Neuronal stem cell (in vitro differentiated cells): ENCODE results near the gene C12orf60. TPM values are rescaled to one million over a fixed set of nuclear protein-coding genes. Genes with fewer than 3 reads are reported as not detected.
"Not testable (repeated sequence)": the region's sequence is repeated elsewhere in the genome, so short reads cannot be mapped to it uniquely, and the experiment has no call there.

Experiments used
- DNase-seq: peaks from one replicate; pipeline ENCODE4 v3.0.0-alpha.2; 2013; ENCODE audit warnings: low spot score
- H2AFZ ChIP-seq: one replicate; pipeline ENCODE4 v1.6.1; 2013; ENCODE audit warnings: mild to moderate bottlenecking, low read length, inconsistent platforms
- H2AK5ac ChIP-seq: 2 replicates; pipeline ENCODE4 v1.6.1; 2013; ENCODE audit warnings: low read depth, mild to moderate bottlenecking, inconsistent platforms, low read length, moderate library complexity, mixed read lengths
- H2BK120ac ChIP-seq: 2 replicates; pipeline ENCODE4 v1.6.1; 2013; ENCODE audit warnings: low read depth, mild to moderate bottlenecking, inconsistent platforms, low read length, moderate library complexity, mixed read lengths
- H2BK12ac ChIP-seq: one replicate; pipeline ENCODE4 v1.6.1; 2013; ENCODE audit warnings: low read length, inconsistent platforms
- H2BK15ac ChIP-seq: 2 replicates; pipeline ENCODE4 v1.6.1; 2013; ENCODE audit warnings: mild to moderate bottlenecking, low read length, inconsistent platforms, mixed read lengths
- H2BK5ac ChIP-seq: one replicate; pipeline ENCODE4 v1.6.1; 2013; ENCODE audit warnings: inconsistent platforms, mild to moderate bottlenecking, low read length, moderate library complexity
- H3K14ac ChIP-seq: one replicate; pipeline ENCODE4 v1.6.1; 2013; ENCODE audit warnings: low read length, inconsistent platforms
- H3K18ac ChIP-seq: 2 replicates; pipeline ENCODE4 v1.6.1; 2013; ENCODE audit warnings: low read length, inconsistent platforms
- H3K23ac ChIP-seq: 2 replicates; pipeline ENCODE4 v1.6.1; 2013; ENCODE audit warnings: low read depth, mild to moderate bottlenecking, mixed read lengths, low read length, inconsistent platforms; ENCODE audit not compliant: poor library complexity
- H3K27ac ChIP-seq: replicated peaks from 3 replicates; pipeline ENCODE4 v1.5.1; 2013; ENCODE audit warnings: low read length, inconsistent platforms
- H3K27me3 ChIP-seq, 3 experiments: 2 replicates each; pipeline ENCODE4 v1.6.1; 2013; ENCODE audit warnings: low read length in 3 of 3, mild to moderate bottlenecking in 2 of 3, inconsistent platforms in 1 of 3, low read depth in 1 of 3, mixed read lengths in 1 of 3, moderate library complexity in 1 of 3; ENCODE audit not compliant: control insufficient read depth in 3 of 3, insufficient read depth in 3 of 3
- H3K36me3 ChIP-seq, 2 donors: replicated peaks in 1 of 2; 2 replicates each; pipeline ENCODE4 v1.6.1; 2013; ENCODE audit warnings: low read length in 2 of 2; ENCODE audit not compliant: control insufficient read depth in 2 of 2, insufficient read depth in 2 of 2
- H3K4ac ChIP-seq: 2 replicates; pipeline ENCODE4 v1.6.1; 2013; ENCODE audit warnings: inconsistent platforms, mild to moderate bottlenecking, low read length, moderate library complexity
- H3K4me1 ChIP-seq, 2 donors: 1 replicate in 1 of 2; 2 replicates in 1 of 2; pipeline ENCODE4 v1.6.1; 2013; ENCODE audit warnings: low read length in 2 of 2, low read depth in 1 of 2; ENCODE audit not compliant: control insufficient read depth in 2 of 2, insufficient read depth in 1 of 2
- H3K4me2 ChIP-seq: one replicate; pipeline ENCODE4 v1.6.1; 2013; ENCODE audit warnings: mild to moderate bottlenecking, low read length, inconsistent platforms; ENCODE audit not compliant: insufficient read depth, poor library complexity, severe bottlenecking
- H3K4me3 ChIP-seq, 2 donors: 2 replicates each; pipeline ENCODE4 v1.5.1; 2013; ENCODE audit warnings: low read length in 2 of 2, mild to moderate bottlenecking in 2 of 2, inconsistent platforms in 1 of 2, moderate library complexity in 1 of 2
- H3K79me1 ChIP-seq: one replicate; pipeline ENCODE4 v1.6.1; 2013; ENCODE audit warnings: low read depth, mild to moderate bottlenecking, inconsistent platforms, low read length, moderate library complexity
- H3K9ac ChIP-seq: one replicate; pipeline ENCODE4 v1.6.1; 2013; ENCODE audit warnings: mild to moderate bottlenecking, low read depth, low read length, inconsistent platforms; ENCODE audit not compliant: poor library complexity
- H3K9me3 ChIP-seq, 2 donors: replicated peaks in 1 of 2; 2 replicates each; pipeline versions ENCODE3 to v1.6.1; 2013; ENCODE audit warnings: low read length in 2 of 2, mild to moderate bottlenecking in 2 of 2, inconsistent platforms in 1 of 2, low read depth in 1 of 2, mixed read lengths in 1 of 2, moderate library complexity in 1 of 2; ENCODE audit not compliant: control insufficient read depth in 2 of 2, insufficient read depth in 1 of 2
- H4K8ac ChIP-seq: one replicate; pipeline ENCODE4 v1.6.1; 2013; ENCODE audit warnings: low read depth, mild to moderate bottlenecking, inconsistent platforms, low read length, moderate library complexity
- H4K91ac ChIP-seq: one replicate; pipeline ENCODE4 v1.6.1; 2013; ENCODE audit warnings: low read length, low read depth, mild to moderate bottlenecking, inconsistent platforms; ENCODE audit not compliant: poor library complexity
- WGBS, 2 donors: extraction: QIAGEN DNeasy Blood & Tissue Kit; methylation state at CpG; one replicate each; pipeline ENCODE4 v1.1.7; 2013; ENCODE audit warnings: missing lambda C conversion rate in 2 of 2, mixed read lengths in 1 of 2; ENCODE audit not compliant: insufficient read length in 2 of 2, insufficient replicate concordance in 1 of 2; ENCODE audit errors: extremely low coverage in 2 of 2; 5-methylcytosine and 5-hydroxymethylcytosine counted together
- polyA plus RNA-seq, 2 experiments: library from polyadenylated mRNA; stranded (reverse); fragments of 200-250 nt; gene quantifications; one replicate each; pipeline ENCODE4 v1.2.3, GENCODE V29; 2013

Gene C12orf60
- 7.3 TPM for polyA plus RNA-seq (2013, experiment 1 of 2)
- 6.9 TPM for polyA plus RNA-seq (2013, experiment 2 of 2)

- Histone ChIP-seq H4K8ac (no peak within 1 kb of the TSS), H2BK5ac (peak within 1 kb of the TSS; percentile 72), H3K9ac (peak within 1 kb of the TSS; percentile 95), H3K36me3 (peaks cover 4 to 33% of the 10 kb centered on the region in 2 donors), H3K4ac (no peak within 1 kb of the TSS), H3K4me2 (peak within 1 kb of the TSS; percentile 58), H3K18ac (peak within 1 kb of the TSS; percentile 73), H2BK15ac (no peak within 1 kb of the TSS), H3K9me3 (no peaks in the 10 kb centered on the region), H3K23ac (no peak within 1 kb of the TSS), H3K27me3 (no peaks in the 10 kb centered on the region), H2AFZ (peak within 1 kb of the TSS; percentile 86), H3K79me1 (peaks cover 3% of the 10 kb centered on the region), H4K91ac (peak within 1 kb of the TSS; percentile 49), H3K4me1 (peaks cover 1 to 7% of the 10 kb centered on the region in 2 donors), H2AK5ac (peak within 1 kb of the TSS; percentile 56), H3K14ac (no peak within 1 kb of the TSS), H3K4me3 (peak within 1 kb of the TSS; percentile 82 to 90), H2BK120ac (no peak within 1 kb of the TSS), H3K27ac (peak within 1 kb of the TSS; percentile 44), H2BK12ac (no peak within 1 kb of the TSS)
- WGBS, 2 donors = no CpG with 5 or more reads among the region's 50 CpGs
- DNase-seq = peak; percentile 96
Measured at GRCh38 chr12:14803011-14803829, at the start of gene C12orf60, which contains the start of gene WBP11. TSS of gene C12orf60 (plus strand) at chr12:14803670. CDS start at chr12:14822936, 19,266 bp downstream. TSS of gene WBP11 (minus strand) at chr12:14803478. CDS start at chr12:14801383, 2,095 bp downstream.

GRCh38 chr12:14756334-14757143 lies 46.9 kb upstream of the C12orf60 start:
- DNase-seq = no peak
- no peaks in the 10 kb centered on the region for H3K36me3 ChIP-seq
- H4K8ac ChIP-seq = no peak overlapping the region
- H3K9me3 ChIP-seq = peaks cover 1 to 3% of the 10 kb centered on the region in 2 donors
- no peaks in the 10 kb centered on the region for H3K4me1 ChIP-seq
- H3K18ac ChIP-seq = no peak overlapping the region
- no peak overlapping the region for H2BK15ac ChIP-seq
- WGBS, 2 donors = no CpG with 5 or more reads among the region's 17 CpGs
- no peak overlapping the region for H2BK120ac ChIP-seq
- no peak overlapping the region for H3K4ac ChIP-seq
- no peak overlapping the region for H3K9ac ChIP-seq
- no peak overlapping the region for H2BK5ac ChIP-seq
- H3K14ac ChIP-seq = no peak overlapping the region
- H2AFZ ChIP-seq = peak overlapping the region; percentile 69
- no peak overlapping the region for H4K91ac ChIP-seq
- no peak overlapping the region for H3K4me3 ChIP-seq
- H3K23ac ChIP-seq = no peak overlapping the region
- no peaks in the 10 kb centered on the region for H3K27me3 ChIP-seq
- H2BK12ac ChIP-seq = no peak overlapping the region
- no peak overlapping the region for H3K27ac ChIP-seq
- no peak overlapping the region for H2AK5ac ChIP-seq
- no peaks in the 10 kb centered on the region for H3K79me1 ChIP-seq
- no peak overlapping the region for H3K4me2 ChIP-seq

GRCh38 chr12:14759711-14760280 lies 43.7 kb upstream of the C12orf60 start:
- not testable (repeated sequence) for H2BK15ac ChIP-seq, H3K27me3 ChIP-seq, H3K27ac ChIP-seq, H3K9ac ChIP-seq, H3K4ac ChIP-seq, H3K14ac ChIP-seq, DNase-seq, H2AFZ ChIP-seq, H3K4me1 ChIP-seq, H3K18ac ChIP-seq, H4K8ac ChIP-seq, H3K4me2 ChIP-seq, H2BK120ac ChIP-seq, H3K4me3 ChIP-seq, H2AK5ac ChIP-seq, H2BK12ac ChIP-seq, H2BK5ac ChIP-seq, H3K23ac ChIP-seq, H3K79me1 ChIP-seq, H3K9me3 ChIP-seq, H3K36me3 ChIP-seq, H4K91ac ChIP-seq
- WGBS, 2 donors = no CpG with 5 or more reads among the region's 6 CpGs
